Right lobe of liver (tissue), 4 donors: ENCODE measurements around the gene PCTP.

Source experiments
- CTCF ChIP-seq, 4 donors: fragments of 200-600 bp in 3 of 4; fragments of 450-650 bp in 1 of 4; IDR thresholded peaks; one replicate each; pipeline versions ENCODE4 v1.5.1 to v1.8.0; 2016 to 2022; ENCODE audit warnings: antibody characterized with exemption in 4 of 4, mild to moderate bottlenecking in 2 of 4
- POLR2A ChIP-seq: fragments of 450-650 bp; IDR thresholded peaks from one replicate; pipeline ENCODE4 v1.6.1; 2017; ENCODE audit warnings: antibody characterized with exemption, mild to moderate bottlenecking
- donor health status: DM: no; HTN: no; CAD: no.
- donor health status: DM: no; HTN: no; CAD: no.
- donor health status: DM: no; HTN: yes; CAD: no.

DNA sequence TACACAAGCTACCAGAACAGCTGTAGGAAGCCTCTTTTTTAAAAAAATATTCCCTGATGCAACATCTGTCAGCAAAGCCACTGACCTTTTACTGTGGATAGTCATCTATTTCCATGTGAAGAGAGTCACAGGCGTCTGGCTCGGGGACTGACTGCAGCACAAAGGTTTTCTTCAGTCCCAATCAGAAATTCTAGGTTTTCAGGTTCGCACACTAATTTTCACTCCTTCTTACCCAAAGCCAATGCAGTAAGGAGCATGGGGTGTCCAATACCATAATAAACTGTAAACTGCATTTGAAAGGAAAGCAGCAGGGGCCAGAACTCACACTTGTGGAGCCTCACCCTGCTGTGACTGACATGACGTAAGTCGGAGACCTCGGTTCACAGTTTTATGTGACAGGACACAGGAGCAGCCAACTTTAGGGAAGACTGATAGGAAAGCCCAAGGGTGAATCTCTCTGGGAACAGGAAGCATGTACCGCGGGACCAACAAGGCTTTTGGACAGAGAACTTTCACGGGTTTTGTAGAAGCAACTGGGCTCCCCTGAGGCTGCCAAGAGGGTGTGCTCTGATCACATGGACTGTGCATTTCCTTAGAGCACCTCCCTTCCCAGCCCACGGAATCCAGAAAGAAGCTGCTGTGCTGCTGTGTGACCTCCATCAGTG, 19.1 kb upstream of the PCTP start:
- no peak for TF ChIP-seq CTCF (IDR thresholded peaks at IDR 0.05)
- peak; percentile 70 for TF ChIP-seq POLR2A
